ENCODE results near the gene MYO1E.

Gene MYO1E

GRCh38 chr15:59291213-59291549 lies 81.5 kb downstream of the MYO1E start:
- Histone ChIP-seq H3K9me2 (replicated peaks; ENCODE audit: insufficient read depth, low read length) (no peaks in the 10 kb centered on the region), H4K20me1 (ENCODE audit: low read depth, low read length) (peaks cover 48% of the 10 kb centered on the region), H3K79me2 (ENCODE audit: insufficient read depth, low read length) (peaks cover 100% of the 10 kb centered on the region), H3K4me3 (ENCODE audit: insufficient read depth, low read length, poor library complexity, severe bottlenecking) (no peak overlapping the region), H3K27me3 (ENCODE audit: low read length) (no peaks in the 10 kb centered on the region), H2AFZ (ENCODE audit: low read depth, low read length, severe bottlenecking) (no peak overlapping the region), H3K9me3 (ENCODE audit: insufficient read depth, low read length) (no peaks in the 10 kb centered on the region), H3K36me3 (ENCODE audit: low read length) (no peaks in the 10 kb centered on the region; the same call in 1 of the 2 replicates), H3K9ac (ENCODE audit: low read length) (no peak overlapping the region), H3K4me2 (ENCODE audit: low read depth, low read length, poor library complexity, severe bottlenecking) (peak overlapping the region; percentile 43), H3K27ac (ENCODE audit: low read depth, low read length) (peak overlapping the region; percentile 66), H3F3A (ENCODE audit: insufficient read depth) (peaks cover 26% of the 10 kb centered on the region)
- no peak for TF ChIP-seq EZH2phosphoT487 (conservative IDR thresholded peaks at IDR 0.05; ENCODE audit: low read length)
- TF ChIP-seq, protein P1, sequence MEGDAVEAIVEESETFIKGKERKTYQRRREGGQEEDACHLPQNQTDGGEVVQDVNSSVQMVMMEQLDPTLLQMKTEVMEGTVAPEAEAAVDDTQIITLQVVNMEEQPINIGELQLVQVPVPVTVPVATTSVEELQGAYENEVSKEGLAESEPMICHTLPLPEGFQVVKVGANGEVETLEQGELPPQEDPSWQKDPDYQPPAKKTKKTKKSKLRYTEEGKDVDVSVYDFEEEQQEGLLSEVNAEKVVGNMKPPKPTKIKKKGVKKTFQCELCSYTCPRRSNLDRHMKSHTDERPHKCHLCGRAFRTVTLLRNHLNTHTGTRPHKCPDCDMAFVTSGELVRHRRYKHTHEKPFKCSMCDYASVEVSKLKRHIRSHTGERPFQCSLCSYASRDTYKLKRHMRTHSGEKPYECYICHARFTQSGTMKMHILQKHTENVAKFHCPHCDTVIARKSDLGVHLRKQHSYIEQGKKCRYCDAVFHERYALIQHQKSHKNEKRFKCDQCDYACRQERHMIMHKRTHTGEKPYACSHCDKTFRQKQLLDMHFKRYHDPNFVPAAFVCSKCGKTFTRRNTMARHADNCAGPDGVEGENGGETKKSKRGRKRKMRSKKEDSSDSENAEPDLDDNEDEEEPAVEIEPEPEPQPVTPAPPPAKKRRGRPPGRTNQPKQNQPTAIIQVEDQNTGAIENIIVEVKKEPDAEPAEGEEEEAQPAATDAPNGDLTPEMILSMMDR (IDR thresholded peaks at IDR 0.05; ENCODE audit: insufficient read depth, low read length, poor library complexity, severe bottlenecking) = no peak

DNA sequence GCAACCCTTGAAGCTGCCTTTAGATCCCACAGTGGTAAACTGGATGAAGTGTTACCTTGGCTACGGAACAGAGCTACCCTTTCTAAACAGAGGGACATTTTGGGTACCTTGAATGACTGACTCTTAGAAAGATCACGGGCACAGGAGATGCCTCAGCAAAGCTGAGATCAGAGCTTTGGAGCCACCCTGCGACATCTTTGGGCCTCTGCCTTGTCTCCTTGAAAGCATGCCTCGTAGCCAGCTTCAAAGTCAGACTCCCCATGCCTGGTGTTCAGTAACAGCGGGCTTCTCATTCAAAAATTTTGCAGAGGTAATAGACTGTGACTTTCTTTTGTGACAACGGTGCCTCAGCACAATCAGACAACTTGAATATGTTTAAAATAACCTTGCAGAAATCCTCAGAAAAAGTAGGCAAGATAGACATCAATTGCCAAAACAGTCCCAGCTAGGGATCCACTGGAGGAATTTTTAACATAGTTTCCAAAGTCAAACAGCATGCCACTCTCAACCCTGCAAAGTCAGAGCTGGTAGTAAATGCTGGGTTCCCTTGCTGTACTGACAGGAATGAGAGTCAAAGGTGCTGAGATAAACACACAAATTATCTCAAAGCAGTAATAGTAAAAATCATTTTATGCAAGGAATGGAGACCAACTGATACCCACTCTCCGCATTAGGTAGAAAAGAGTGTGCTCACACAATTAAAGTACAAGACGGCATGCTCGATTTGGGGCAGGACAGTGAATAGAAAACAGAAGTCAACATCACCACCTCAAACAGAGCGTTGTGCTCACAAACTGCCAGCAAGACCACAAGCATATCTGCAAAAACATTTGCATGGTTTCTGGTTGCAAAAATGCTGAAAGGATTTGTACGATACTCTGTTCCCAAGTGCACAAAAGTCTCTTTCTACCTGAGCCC lies 82.1 kb downstream of the MYO1E start:
- H3K9me3 ChIP-seq (ENCODE audit: insufficient read depth, low read length) = no peaks in the 10 kb centered on the region
- H3K27me3 ChIP-seq (ENCODE audit: low read length) = no peaks in the 10 kb centered on the region
- peak overlapping the region; percentile 66 for H3K27ac ChIP-seq (ENCODE audit: low read depth, low read length)
- H3K4me3 ChIP-seq (ENCODE audit: insufficient read depth, low read length, poor library complexity, severe bottlenecking) = no peak overlapping the region
- H2AFZ ChIP-seq (ENCODE audit: low read depth, low read length, severe bottlenecking) = no peak overlapping the region
- H3K36me3 ChIP-seq (ENCODE audit: low read length) = no peaks in the 10 kb centered on the region; the same call in 1 of the 2 replicates
- peaks cover 43% of the 10 kb centered on the region for H4K20me1 ChIP-seq (ENCODE audit: low read depth, low read length)
- peak overlapping the region; percentile 43 for H3K4me2 ChIP-seq (ENCODE audit: low read depth, low read length, poor library complexity, severe bottlenecking)
- no peaks in the 10 kb centered on the region for H3K9me2 ChIP-seq (replicated peaks; ENCODE audit: insufficient read depth, low read length)
- TF ChIP-seq, protein P1 (IDR thresholded peaks at IDR 0.05; ENCODE audit: insufficient read depth, low read length, poor library complexity, severe bottlenecking) = no peak
- TF ChIP-seq EZH2phosphoT487 (conservative IDR thresholded peaks at IDR 0.05; ENCODE audit: low read length) = no peak
- peaks cover 100% of the 10 kb centered on the region for H3K79me2 ChIP-seq (ENCODE audit: insufficient read depth, low read length)
- H3K9ac ChIP-seq (ENCODE audit: low read length) = no peak overlapping the region
- H3F3A ChIP-seq (ENCODE audit: insufficient read depth) = peaks cover 33% of the 10 kb centered on the region

DNA sequence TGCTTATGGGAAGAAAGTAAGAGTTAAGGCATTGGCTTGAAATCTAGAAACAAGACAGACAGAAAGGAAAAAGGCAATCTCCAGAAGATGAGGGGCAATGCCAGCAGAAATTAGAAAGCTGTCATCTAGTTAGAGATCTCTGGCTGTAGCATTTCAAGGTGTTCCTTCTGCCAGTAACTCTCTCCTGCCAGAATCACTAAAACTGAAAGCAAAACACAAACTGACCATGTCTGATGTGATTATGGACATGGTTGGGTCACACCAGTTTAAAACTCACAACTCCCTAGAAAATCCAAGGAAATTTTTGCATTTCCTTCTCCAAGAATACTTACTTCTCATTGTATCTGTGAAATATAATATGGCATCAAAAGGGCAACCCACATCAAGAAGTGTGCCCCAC lies 83.1 kb downstream of the MYO1E start:
- no peaks in the 10 kb centered on the region for H3K9me3 ChIP-seq (ENCODE audit: insufficient read depth, low read length)
- H3K36me3 ChIP-seq (ENCODE audit: low read length) = no peaks in the 10 kb centered on the region; the same call in 1 of the 2 replicates
- H3F3A ChIP-seq (ENCODE audit: insufficient read depth) = peaks cover 39% of the 10 kb centered on the region
- H3K27ac ChIP-seq (ENCODE audit: low read depth, low read length) = no peak overlapping the region
- no peak overlapping the region for H2AFZ ChIP-seq (ENCODE audit: low read depth, low read length, severe bottlenecking)
- H3K4me3 ChIP-seq (ENCODE audit: insufficient read depth, low read length, poor library complexity, severe bottlenecking) = no peak overlapping the region
- no peak overlapping the region for H3K9ac ChIP-seq (ENCODE audit: low read length)
- no peak overlapping the region for H3K4me2 ChIP-seq (ENCODE audit: low read depth, low read length, poor library complexity, severe bottlenecking)
- TF ChIP-seq, protein P1 (IDR thresholded peaks at IDR 0.05; ENCODE audit: insufficient read depth, low read length, poor library complexity, severe bottlenecking) = no peak
- no peak for TF ChIP-seq EZH2phosphoT487 (conservative IDR thresholded peaks at IDR 0.05; ENCODE audit: low read length)
- peaks cover 100% of the 10 kb centered on the region for H3K79me2 ChIP-seq (ENCODE audit: insufficient read depth, low read length)
- peaks cover 38% of the 10 kb centered on the region for H4K20me1 ChIP-seq (ENCODE audit: low read depth, low read length)
- H3K9me2 ChIP-seq (replicated peaks; ENCODE audit: insufficient read depth, low read length) = no peaks in the 10 kb centered on the region
- H3K27me3 ChIP-seq (ENCODE audit: low read length) = no peaks in the 10 kb centered on the region
